GM23338 (cell line): ENCODE measurements around the gene CSPG5.

ENCODE experiments used
- CREB1 ChIP-seq: fragments of 250-450 bp; sonication (Bioruptor Pico); IDR thresholded peaks from 2 replicates; pipeline ENCODE4 v1.5.0; 2020; ENCODE audit warnings: low read depth, mild to moderate bottlenecking, moderate library complexity
- EZH2 ChIP-seq: fragments of 200-600 bp; sonication (generic); IDR thresholded peaks from one replicate; pipeline ENCODE4 v1.8.0; 2017; ENCODE audit warnings: antibody characterized with exemption, mild to moderate bottlenecking, low read depth; ENCODE audit not compliant: unreplicated experiment
- EZH2phosphoT487 ChIP-seq: fragments of 200-600 bp; sonication (generic); IDR thresholded peaks from one replicate; pipeline ENCODE4 v1.8.1; 2018; ENCODE audit warnings: antibody characterized with exemption; ENCODE audit not compliant: unreplicated experiment
- JUNB ChIP-seq: IDR thresholded peaks from one replicate; pipeline ENCODE4 v1.6.1; 2016; ENCODE audit warnings: antibody characterized with exemption; ENCODE audit not compliant: unreplicated experiment
- NANOG ChIP-seq: IDR thresholded peaks from 2 replicates; pipeline ENCODE4 v1.6.1; 2016; ENCODE audit warnings: antibody characterized with exemption, borderline replicate concordance
- POLR2AphosphoS5 ChIP-seq: IDR thresholded peaks from 2 replicates; pipeline ENCODE4 v1.6.1; 2016; ENCODE audit warnings: antibody characterized with exemption, low read depth
- STAT1 ChIP-seq: IDR thresholded peaks from one replicate; pipeline ENCODE4 v1.6.1; 2016; ENCODE audit warnings: antibody characterized with exemption; ENCODE audit not compliant: unreplicated experiment
- ZNF114 ChIP-seq: fragments of 250-450 bp; sonication (Bioruptor Pico); IDR thresholded peaks from 2 replicates; pipeline ENCODE4 v1.5.0; 2020; ENCODE audit warnings: mild to moderate bottlenecking, moderate library complexity
- ZNF331 ChIP-seq: fragments of 250-450 bp; sonication (Bioruptor Pico); IDR thresholded peaks from 2 replicates; pipeline ENCODE4 v1.5.0; 2020; ENCODE audit warnings: low read depth, mild to moderate bottlenecking, moderate library complexity
- TF ChIP-seq, protein P1 (sequence below), 2 experiments: fragments of 200-600 bp in 1 of 2; sonication (generic) in 1 of 2; conservative IDR thresholded peaks; 2 replicates each; pipeline versions ENCODE4 v1.5.1 to v1.6.1; 2016 to 2017; ENCODE audit warnings: antibody characterized with exemption in 2 of 2, low read depth in 2 of 2, mild to moderate bottlenecking in 2 of 2, moderate library complexity in 1 of 2
- TF ChIP-seq, protein P2 (sequence below): IDR thresholded peaks from one replicate; pipeline ENCODE4 v1.6.1; 2018; ENCODE audit warnings: antibody characterized with exemption; ENCODE audit not compliant: unreplicated experiment
- TF ChIP-seq, protein P3 (sequence below): IDR thresholded peaks from 2 replicates; pipeline ENCODE4 v1.6.1; 2016; ENCODE audit warnings: antibody characterized with exemption
- TF ChIP-seq, protein P4 (sequence below): fragments of 250-450 bp; sonication (Bioruptor Pico); IDR thresholded peaks from 2 replicates; pipeline ENCODE4 v1.5.0; 2020; ENCODE audit warnings: mild to moderate bottlenecking, moderate library complexity

DNA sequence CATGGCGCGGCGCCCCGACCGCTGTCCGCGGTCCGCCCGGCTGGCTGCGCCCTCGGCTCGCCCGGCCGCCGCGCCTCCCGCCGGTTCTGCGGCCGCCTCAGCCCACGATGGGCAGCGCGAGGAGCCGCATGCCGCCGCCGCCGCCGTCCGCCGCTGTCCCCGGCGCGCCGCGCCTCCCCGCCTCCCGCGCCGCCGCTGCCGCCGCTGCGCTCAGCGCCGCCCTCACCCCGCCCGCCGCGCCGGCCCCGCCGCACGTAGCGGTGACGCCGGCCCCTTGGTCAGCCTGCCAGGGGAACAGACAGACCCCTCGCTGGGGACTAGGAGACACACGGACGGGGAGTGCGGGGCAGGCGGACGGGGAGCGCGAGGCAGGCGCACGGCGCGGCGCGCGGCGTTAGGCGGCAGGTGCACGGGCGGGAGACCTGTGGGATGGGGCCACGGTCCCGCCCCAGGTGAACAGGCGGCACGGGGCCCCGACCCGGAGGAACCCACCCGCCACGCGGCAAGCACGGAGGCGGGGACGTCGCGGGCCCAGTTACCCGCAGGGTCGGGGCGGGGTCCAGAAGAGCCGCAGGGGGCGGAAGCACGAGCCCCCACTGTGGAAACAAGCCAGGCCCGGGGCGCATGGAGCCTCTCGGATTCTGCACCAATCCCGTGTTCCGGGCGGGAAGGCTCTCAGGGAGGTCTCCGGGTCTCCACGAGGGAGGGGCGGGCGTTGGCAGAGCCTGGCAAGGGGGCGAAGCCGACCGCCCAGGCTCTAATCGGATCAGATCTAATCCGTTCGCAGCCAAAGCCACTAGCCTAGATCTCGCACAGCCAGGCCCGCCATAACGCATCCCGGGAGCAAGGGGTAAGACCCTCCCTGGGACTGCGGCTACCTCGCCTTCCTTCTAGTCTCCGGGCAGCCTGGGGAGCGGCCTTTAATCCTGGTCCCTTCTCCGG, at the start of gene CSPG5:
- TF ChIP-seq, protein P1, sequence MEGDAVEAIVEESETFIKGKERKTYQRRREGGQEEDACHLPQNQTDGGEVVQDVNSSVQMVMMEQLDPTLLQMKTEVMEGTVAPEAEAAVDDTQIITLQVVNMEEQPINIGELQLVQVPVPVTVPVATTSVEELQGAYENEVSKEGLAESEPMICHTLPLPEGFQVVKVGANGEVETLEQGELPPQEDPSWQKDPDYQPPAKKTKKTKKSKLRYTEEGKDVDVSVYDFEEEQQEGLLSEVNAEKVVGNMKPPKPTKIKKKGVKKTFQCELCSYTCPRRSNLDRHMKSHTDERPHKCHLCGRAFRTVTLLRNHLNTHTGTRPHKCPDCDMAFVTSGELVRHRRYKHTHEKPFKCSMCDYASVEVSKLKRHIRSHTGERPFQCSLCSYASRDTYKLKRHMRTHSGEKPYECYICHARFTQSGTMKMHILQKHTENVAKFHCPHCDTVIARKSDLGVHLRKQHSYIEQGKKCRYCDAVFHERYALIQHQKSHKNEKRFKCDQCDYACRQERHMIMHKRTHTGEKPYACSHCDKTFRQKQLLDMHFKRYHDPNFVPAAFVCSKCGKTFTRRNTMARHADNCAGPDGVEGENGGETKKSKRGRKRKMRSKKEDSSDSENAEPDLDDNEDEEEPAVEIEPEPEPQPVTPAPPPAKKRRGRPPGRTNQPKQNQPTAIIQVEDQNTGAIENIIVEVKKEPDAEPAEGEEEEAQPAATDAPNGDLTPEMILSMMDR (conservative IDR thresholded peaks at IDR 0.05; ENCODE audit: low read depth in 2 of 2): no peak
- TF ChIP-seq POLR2AphosphoS5 (0 out of 2 replicates have a peak, but pooled peaks have one; percentile 47), EZH2phosphoT487 (no peak), EZH2 (no peak), NANOG (no peak), CREB1 (CRISPR knock-in tag) (peak; percentile 27; the same call in 1 of the 2 replicates), JUNB (no peak), ZNF331 (no peak), STAT1 (no peak), ZNF114 (CRISPR knock-in tag) (no peak)
- TF ChIP-seq, protein P2, sequence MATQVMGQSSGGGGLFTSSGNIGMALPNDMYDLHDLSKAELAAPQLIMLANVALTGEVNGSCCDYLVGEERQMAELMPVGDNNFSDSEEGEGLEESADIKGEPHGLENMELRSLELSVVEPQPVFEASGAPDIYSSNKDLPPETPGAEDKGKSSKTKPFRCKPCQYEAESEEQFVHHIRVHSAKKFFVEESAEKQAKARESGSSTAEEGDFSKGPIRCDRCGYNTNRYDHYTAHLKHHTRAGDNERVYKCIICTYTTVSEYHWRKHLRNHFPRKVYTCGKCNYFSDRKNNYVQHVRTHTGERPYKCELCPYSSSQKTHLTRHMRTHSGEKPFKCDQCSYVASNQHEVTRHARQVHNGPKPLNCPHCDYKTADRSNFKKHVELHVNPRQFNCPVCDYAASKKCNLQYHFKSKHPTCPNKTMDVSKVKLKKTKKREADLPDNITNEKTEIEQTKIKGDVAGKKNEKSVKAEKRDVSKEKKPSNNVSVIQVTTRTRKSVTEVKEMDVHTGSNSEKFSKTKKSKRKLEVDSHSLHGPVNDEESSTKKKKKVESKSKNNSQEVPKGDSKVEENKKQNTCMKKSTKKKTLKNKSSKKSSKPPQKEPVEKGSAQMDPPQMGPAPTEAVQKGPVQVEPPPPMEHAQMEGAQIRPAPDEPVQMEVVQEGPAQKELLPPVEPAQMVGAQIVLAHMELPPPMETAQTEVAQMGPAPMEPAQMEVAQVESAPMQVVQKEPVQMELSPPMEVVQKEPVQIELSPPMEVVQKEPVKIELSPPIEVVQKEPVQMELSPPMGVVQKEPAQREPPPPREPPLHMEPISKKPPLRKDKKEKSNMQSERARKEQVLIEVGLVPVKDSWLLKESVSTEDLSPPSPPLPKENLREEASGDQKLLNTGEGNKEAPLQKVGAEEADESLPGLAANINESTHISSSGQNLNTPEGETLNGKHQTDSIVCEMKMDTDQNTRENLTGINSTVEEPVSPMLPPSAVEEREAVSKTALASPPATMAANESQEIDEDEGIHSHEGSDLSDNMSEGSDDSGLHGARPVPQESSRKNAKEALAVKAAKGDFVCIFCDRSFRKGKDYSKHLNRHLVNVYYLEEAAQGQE: no peak
- TF ChIP-seq, protein P3, sequence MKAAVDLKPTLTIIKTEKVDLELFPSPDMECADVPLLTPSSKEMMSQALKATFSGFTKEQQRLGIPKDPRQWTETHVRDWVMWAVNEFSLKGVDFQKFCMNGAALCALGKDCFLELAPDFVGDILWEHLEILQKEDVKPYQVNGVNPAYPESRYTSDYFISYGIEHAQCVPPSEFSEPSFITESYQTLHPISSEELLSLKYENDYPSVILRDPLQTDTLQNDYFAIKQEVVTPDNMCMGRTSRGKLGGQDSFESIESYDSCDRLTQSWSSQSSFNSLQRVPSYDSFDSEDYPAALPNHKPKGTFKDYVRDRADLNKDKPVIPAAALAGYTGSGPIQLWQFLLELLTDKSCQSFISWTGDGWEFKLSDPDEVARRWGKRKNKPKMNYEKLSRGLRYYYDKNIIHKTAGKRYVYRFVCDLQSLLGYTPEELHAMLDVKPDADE: no peak
- TF ChIP-seq, protein P4, sequence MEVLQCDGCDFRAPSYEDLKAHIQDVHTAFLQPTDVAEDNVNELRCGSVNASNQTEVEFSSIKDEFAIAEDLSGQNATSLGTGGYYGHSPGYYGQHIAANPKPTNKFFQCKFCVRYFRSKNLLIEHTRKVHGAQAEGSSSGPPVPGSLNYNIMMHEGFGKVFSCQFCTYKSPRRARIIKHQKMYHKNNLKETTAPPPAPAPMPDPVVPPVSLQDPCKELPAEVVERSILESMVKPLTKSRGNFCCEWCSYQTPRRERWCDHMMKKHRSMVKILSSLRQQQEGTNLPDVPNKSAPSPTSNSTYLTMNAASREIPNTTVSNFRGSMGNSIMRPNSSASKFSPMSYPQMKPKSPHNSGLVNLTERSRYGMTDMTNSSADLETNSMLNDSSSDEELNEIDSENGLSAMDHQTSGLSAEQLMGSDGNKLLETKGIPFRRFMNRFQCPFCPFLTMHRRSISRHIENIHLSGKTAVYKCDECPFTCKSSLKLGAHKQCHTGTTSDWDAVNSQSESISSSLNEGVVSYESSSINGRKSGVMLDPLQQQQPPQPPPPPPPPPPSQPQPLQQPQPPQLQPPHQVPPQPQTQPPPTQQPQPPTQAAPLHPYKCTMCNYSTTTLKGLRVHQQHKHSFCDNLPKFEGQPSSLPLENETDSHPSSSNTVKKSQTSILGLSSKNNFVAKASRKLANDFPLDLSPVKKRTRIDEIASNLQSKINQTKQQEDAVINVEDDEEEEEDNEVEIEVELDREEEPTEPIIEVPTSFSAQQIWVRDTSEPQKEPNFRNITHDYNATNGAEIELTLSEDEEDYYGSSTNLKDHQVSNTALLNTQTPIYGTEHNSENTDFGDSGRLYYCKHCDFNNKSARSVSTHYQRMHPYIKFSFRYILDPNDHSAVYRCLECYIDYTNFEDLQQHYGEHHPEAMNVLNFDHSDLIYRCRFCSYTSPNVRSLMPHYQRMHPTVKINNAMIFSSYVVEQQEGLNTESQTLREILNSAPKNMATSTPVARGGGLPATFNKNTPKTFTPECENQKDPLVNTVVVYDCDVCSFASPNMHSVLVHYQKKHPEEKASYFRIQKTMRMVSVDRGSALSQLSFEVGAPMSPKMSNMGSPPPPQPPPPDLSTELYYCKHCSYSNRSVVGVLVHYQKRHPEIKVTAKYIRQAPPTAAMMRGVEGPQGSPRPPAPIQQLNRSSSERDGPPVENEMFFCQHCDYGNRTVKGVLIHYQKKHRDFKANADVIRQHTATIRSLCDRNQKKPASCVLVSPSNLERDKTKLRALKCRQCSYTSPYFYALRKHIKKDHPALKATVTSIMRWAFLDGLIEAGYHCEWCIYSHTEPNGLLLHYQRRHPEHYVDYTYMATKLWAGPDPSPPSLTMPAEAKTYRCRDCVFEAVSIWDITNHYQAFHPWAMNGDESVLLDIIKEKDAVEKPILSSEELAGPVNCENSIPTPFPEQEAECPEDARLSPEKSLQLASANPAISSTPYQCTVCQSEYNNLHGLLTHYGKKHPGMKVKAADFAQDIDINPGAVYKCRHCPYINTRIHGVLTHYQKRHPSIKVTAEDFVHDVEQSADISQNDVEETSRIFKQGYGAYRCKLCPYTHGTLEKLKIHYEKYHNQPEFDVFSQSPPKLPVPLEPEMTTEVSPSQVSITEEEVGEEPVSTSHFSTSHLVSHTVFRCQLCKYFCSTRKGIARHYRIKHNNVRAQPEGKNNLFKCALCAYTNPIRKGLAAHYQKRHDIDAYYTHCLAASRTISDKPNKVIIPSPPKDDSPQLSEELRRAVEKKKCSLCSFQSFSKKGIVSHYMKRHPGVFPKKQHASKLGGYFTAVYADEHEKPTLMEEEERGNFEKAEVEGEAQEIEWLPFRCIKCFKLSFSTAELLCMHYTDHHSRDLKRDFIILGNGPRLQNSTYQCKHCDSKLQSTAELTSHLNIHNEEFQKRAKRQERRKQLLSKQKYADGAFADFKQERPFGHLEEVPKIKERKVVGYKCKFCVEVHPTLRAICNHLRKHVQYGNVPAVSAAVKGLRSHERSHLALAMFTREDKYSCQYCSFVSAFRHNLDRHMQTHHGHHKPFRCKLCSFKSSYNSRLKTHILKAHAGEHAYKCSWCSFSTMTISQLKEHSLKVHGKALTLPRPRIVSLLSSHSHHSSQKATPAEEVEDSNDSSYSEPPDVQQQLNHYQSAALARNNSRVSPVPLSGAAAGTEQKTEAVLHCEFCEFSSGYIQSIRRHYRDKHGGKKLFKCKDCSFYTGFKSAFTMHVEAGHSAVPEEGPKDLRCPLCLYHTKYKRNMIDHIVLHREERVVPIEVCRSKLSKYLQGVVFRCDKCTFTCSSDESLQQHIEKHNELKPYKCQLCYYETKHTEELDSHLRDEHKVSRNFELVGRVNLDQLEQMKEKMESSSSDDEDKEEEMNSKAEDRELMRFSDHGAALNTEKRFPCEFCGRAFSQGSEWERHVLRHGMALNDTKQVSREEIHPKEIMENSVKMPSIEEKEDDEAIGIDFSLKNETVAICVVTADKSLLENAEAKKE: no peak
